ENCODE data around the gene METTL13.

DNA sequence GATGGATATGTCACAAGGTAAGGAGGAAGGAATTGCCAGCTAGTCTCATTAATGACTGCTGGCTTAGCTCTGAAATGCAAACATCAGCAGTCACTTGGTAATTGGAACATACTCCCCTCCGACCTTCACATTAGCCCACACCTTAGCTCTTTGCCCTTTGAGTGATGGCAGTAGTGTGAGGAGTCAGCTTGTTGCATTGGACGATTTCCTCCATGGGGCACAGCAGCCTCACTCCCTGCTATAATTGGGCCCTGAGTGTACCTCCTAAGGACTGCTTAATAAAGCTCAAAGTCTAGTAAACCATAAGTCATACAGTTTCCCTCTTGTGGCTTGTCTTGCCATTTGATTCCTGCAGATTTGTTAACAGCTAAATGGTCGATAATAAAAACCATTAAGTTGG lies 19.4 kb downstream of the METTL13 start:
- TF ChIP-seq SPI1 (IDR thresholded peaks at IDR 0.05; ENCODE audit: low read depth, low read length), result no peak
- TF ChIP-seq POLR2AphosphoS5 (IDR thresholded peaks at IDR 0.05; ENCODE audit: low read depth, low read length), result no peak
- TF ChIP-seq POLR2A (IDR thresholded peaks at IDR 0.05; ENCODE audit: low read depth, low read length), result no peak
- no peak for TF ChIP-seq POU2F2 (IDR thresholded peaks at IDR 0.05; ENCODE audit: low read depth, low read length)
- no peak for TF ChIP-seq PAX5 (IDR thresholded peaks at IDR 0.05; ENCODE audit: insufficient read depth, low read length, severe bottlenecking)
